Nephron (organoid): Measurements from ENCODE around the gene FIBCD1.

Source experiments
- H3K27ac Mint-ChIP-seq, 3 experiments: 2 replicates each; pipeline ENCODE4 v1.8.0; 2020; ENCODE audit warnings: mixed read lengths in 3 of 3, mild to moderate bottlenecking in 2 of 3, moderate library complexity in 1 of 3
- H3K27me3 Mint-ChIP-seq: 2 replicates; pipeline ENCODE4 v1.8.0; 2021; ENCODE audit warnings: low read depth, mild to moderate bottlenecking, moderate library complexity, mixed read lengths
- H3K36me3 Mint-ChIP-seq: 2 replicates; pipeline ENCODE4 v1.8.0; 2020; ENCODE audit warnings: low read depth, mixed read lengths
- H3K4me1 Mint-ChIP-seq: 2 replicates; pipeline ENCODE4 v1.8.0; 2020; ENCODE audit warnings: mixed read lengths
- H3K4me3 Mint-ChIP-seq, 3 experiments: 2 replicates each; pipeline ENCODE4 v1.8.0; 2020; ENCODE audit warnings: mild to moderate bottlenecking in 3 of 3, mixed read lengths in 3 of 3, moderate library complexity in 2 of 3
- H3K9me3 Mint-ChIP-seq: 2 replicates; pipeline ENCODE4 v1.8.0; 2020; ENCODE audit warnings: mixed read lengths
- CTCF ChIP-seq, 3 experiments: fragments of 200-600 bp; sonication (generic); IDR thresholded peaks; one replicate each; pipeline ENCODE4 v1.5.0; 2021; ENCODE audit warnings: antibody characterized with exemption in 3 of 3; ENCODE audit not compliant: unreplicated experiment in 3 of 3

Gene FIBCD1

GRCh38 chr9:130877300-130877699 is 61.7 kb downstream of the FIBCD1 start:
- Mint-ChIP-seq H3K4me3 (no peak overlapping the region), H3K9me3 (no peaks in the 10 kb centered on the region), H3K27me3 (no peaks in the 10 kb centered on the region), H3K36me3 (peaks cover 85% of the 10 kb centered on the region), H3K27ac (no peak overlapping the region), H3K4me1 (peaks cover 4% of the 10 kb centered on the region)
- no peak for TF ChIP-seq CTCF (IDR thresholded peaks at IDR 0.05; ENCODE audit: unreplicated experiment in 3 of 3)

GRCh38 chr9:130874783-130875182 is 64.3 kb downstream of the FIBCD1 start:
- H3K4me1 Mint-ChIP-seq, result peaks cover 11% of the 10 kb centered on the region

GRCh38 chr9:130873966-130874365 is 65.1 kb downstream of the FIBCD1 start:
- no peak overlapping the region for H3K4me3 Mint-ChIP-seq
- H3K4me1 Mint-ChIP-seq, result peaks cover 11% of the 10 kb centered on the region
- H3K36me3 Mint-ChIP-seq, result peaks cover 85% of the 10 kb centered on the region
- H3K27ac Mint-ChIP-seq, result no peak overlapping the region
- H3K9me3 Mint-ChIP-seq, result no peaks in the 10 kb centered on the region
- no peaks in the 10 kb centered on the region for H3K27me3 Mint-ChIP-seq
- TF ChIP-seq CTCF (IDR thresholded peaks at IDR 0.05; ENCODE audit: unreplicated experiment in 3 of 3), result no peak

More at GRCh38 chr9:130874783-130875182, 64.3 kb downstream of the FIBCD1 start:
- H3K36me3 Mint-ChIP-seq, result peaks cover 89% of the 10 kb centered on the region
- H3K27ac Mint-ChIP-seq, result no peak overlapping the region
- TF ChIP-seq CTCF (IDR thresholded peaks at IDR 0.05; ENCODE audit: unreplicated experiment in 3 of 3), result no peak
- H3K4me3 Mint-ChIP-seq, result no peak overlapping the region
- no peaks in the 10 kb centered on the region for H3K27me3 Mint-ChIP-seq
- no peaks in the 10 kb centered on the region for H3K9me3 Mint-ChIP-seq

GRCh38 chr9:130872912-130873503 is 66.0 kb downstream of the FIBCD1 start:
- no peak for TF ChIP-seq CTCF (IDR thresholded peaks at IDR 0.05; ENCODE audit: unreplicated experiment in 3 of 3)
- Mint-ChIP-seq H3K4me1 (peaks cover 11% of the 10 kb centered on the region), H3K36me3 (peaks cover 79% of the 10 kb centered on the region), H3K27ac (no peak overlapping the region), H3K9me3 (no peaks in the 10 kb centered on the region), H3K27me3 (no peaks in the 10 kb centered on the region), H3K4me3 (no peak overlapping the region)

GRCh38 chr9:130872508-130872907 is 66.5 kb downstream of the FIBCD1 start:
- Mint-ChIP-seq H3K27ac (no peak overlapping the region), H3K4me3 (no peak overlapping the region), H3K27me3 (no peaks in the 10 kb centered on the region), H3K36me3 (peaks cover 78% of the 10 kb centered on the region), H3K9me3 (no peaks in the 10 kb centered on the region), H3K4me1 (peaks cover 11% of the 10 kb centered on the region)
- no peak for TF ChIP-seq CTCF (IDR thresholded peaks at IDR 0.05; ENCODE audit: unreplicated experiment in 3 of 3)

- Mint-ChIP-seq H3K27ac (no peak overlapping the region), H3K36me3 (peaks cover 78% of the 10 kb centered on the region), H3K9me3 (no peaks in the 10 kb centered on the region), H3K27me3 (no peaks in the 10 kb centered on the region), H3K4me1 (peaks cover 11% of the 10 kb centered on the region), H3K4me3 (no peak overlapping the region)
- no peak for TF ChIP-seq CTCF (IDR thresholded peaks at IDR 0.05; ENCODE audit: unreplicated experiment in 3 of 3)
Measured at GRCh38 chr9:130872093-130872492, 67.0 kb downstream of the FIBCD1 start.
